Activated CD4-positive, alpha-beta T cell treated with anti-CD3 and anti-CD28 coated beads, Interleukin-2, Interleukin-4, amounts not matched to agents 100 ng/mL and 50 ng/mL, durations not matched to agents 16 hours and 8 hours (primary cell): ENCODE results near the gene ALDH1L1.

Source experiments
- DNase-seq: peaks from one replicate; pipeline ENCODE4 v3.0.0-alpha.2; 2020; ENCODE audit warnings: low spot score

Gene ALDH1L1

GRCh38 chr3:126154391-126155279, 25.8 kb downstream of the ALDH1L1 start:
- DNase-seq, result no peak

GRCh38 chr3:126153695-126154360, 26.6 kb downstream of the ALDH1L1 start:
- no peak for DNase-seq

DNA sequence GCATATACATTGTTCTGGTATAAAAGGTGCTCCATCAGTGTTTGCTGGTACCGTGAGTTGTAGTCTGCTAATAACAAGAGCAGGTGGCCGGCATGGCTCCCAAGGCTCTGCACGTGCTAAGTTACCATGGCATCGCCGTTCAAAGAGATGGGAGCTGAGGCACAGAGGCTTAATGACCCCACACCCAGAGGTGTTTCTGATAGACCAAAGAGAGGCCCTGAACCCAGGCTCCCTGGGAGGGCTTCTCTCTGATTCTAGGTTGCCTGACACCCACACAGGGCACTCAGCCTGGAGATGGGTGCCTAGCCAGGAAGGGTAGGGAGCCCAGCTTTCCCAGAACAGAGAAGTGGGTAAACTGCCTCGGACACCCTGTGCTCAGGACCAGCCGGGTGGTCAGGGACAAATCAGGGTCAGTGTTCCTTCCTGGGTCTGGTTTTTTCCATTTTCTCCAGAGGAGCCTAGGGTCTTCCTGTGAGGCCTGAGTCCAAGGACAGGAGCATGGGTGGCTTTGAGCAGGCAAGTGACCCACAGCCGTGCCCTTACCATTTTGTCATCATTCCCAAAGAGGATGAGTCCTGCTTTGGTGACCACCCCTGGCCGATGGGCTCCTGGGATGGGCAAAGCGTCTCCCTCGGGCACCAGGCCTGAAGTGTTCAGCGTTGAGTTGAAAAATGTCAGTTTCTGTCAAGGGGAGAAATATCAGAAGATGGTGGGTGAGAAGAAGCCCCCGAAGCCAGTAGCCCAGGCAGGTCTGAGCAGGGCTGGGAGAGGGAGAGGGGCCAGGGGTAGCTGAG, 27.3 kb downstream of the ALDH1L1 start:
- no peak for DNase-seq

GRCh38 chr3:126152458-126152857, 27.9 kb downstream of the ALDH1L1 start:
- no peak for DNase-seq

GRCh38 chr3:126151562-126152302, 28.7 kb downstream of the ALDH1L1 start:
- no peak for DNase-seq

GRCh38 chr3:126149960-126150515, 30.3 kb downstream of the ALDH1L1 start:
- no peak for DNase-seq

DNA sequence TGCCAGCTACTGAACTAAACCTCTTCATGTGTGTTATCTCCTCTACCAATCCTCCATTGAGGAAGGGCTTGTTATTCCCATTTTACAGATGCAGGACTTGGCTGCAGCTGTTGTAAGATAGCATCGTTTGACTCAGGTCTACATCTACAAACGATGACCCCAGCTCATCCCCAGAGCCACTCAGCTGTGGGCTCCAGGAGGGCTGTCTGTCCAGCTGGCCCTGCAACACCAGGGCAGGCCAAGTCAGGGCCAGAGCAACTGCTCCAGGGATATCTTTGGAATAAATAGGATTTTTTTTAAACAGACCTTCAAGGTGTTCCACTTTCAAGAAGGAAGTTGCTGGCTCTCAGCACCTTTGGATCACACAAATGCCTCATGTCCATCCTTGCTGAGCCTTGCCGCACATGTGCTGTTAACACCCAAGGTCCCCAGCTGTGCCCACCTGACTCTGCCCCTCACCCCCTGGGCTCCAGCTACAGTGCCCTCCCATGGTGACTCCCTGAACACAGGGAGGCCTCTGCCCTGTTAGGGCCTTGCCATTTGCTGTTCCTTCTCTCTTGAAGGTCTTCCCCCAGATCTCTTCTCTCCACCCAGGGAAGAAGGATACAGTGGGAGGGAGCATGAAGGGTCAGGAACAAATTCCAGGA, 31.0 kb downstream of the ALDH1L1 start:
- no peak for DNase-seq

DNA sequence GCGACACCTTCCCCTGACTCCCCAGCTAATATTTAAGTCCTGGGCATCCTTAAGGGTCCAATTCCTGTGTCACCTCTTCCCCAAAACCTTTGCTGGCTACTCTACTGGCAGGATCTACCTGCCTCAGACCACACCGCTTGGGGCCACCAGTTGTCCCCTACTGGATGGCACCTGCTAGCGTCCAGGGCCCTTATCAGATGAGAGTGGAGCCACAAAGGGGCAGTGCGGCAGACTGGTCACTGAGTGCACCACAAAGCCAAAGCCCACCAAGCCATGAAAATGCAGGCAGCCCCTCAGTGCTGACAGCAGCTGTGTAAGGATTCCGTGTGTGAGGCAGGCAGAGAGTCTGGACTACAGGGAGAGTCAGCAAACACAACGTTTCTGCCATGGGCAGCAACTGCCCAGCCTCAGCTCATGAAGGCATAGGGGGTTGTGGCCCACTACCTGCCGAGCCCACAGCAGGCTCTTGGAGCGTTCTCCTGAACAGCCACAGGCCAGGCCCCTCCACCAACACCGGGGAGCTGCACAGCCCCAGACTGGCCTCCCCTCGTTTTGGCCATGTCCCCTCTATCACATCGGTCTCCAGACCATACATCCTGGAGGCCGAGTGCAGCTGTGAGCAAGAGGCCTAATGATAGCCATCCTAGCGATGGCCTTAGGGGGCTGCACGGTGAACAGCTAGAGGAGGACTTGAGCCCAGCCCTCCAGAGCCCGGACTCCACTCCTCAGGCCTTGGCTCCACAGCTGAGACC, 32.3 kb downstream of the ALDH1L1 start:
- DNase-seq, result no peak

DNA sequence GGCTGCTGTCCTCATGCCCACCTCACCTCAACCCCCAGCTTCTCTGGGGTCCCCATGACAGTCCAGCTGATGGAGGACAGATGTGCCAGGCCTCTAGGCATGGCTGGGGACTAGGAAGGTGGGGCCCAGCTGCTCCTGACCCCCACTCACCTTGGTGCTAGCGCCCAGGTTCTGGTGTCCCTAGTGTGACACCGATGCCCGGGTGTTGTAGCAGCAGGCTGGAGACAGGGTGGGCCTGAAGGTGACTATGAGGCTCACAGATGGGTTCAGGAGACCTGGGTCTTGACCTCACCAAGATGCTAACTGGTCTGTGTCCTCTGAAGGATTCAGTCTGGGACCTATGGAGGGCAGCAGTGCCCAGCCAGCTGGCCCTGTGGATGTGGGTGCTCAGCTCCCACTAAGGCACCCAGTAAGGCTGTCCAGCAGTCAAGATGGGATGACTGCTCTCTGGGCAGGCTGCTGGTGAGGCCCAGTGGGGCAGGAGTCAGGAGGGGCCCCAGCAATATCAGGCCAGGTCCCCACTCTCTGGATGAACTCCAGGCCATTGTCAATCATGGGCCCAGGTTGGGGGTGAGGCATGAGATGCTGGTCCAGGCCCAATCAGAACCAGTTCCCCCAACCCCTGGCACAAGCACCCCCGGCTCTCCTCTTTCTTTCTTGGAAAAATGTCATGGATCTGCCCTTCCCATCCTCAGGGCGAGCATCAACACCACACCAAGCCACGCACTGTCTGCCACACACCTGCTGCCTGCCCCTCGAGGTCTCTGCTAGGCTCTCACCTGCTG, 33.0 kb downstream of the ALDH1L1 start:
- no peak for DNase-seq

DNA sequence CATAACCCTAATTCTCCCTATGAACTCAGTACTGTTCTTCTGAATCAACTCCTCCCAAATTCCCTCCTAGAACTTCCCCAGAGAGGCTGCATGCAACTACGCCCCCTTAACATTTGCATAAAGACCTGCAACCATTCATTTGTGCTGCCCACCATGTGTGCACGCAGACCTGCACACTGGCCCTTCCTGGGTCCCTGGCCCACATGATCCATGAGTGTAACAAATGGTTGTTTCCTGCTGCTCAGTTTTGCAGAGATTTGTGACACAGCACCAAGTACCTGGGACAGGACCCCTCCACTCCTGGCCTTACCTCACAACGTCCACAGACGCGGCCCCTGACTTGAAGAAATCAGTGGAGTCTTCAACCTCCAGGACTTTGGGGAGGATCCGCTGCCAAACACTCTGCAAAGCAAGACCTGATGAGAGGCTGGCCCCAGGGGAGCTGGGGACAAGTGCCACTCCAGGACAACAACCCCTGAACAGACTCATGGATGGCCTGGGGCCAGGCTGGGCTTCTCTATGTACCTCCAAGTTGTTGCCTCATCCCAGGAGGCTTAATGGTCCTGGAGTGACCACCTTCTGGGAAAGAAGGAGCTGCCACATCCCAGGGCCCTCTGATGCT, 33.8 kb downstream of the ALDH1L1 start:
- DNase-seq, result no peak

DNA sequence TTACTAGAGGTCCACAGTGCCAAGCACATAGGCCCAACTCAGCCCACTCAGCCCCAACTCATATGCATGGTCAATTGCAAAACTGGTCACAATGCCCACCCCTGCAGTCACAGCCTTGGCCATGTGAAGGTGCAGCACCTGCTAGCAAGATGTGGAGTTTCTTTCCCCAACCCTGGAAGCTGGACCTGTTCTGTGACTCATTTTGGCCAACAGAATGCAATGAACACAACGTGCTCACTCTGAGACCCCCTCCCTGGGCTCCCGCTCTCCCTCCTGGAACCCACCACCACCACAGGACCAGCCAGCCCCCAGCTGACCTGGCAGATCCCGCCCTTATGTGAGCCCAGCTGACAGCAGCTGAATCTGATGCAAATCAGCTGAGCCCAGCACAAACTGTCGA, 34.4 kb downstream of the ALDH1L1 start:
- DNase-seq, result no peak

GRCh38 chr3:126142652-126143051, 37.7 kb downstream of the ALDH1L1 start:
- DNase-seq, result no peak

GRCh38 chr3:126137490-126138130, 42.8 kb downstream of the ALDH1L1 start:
- DNase-seq, result no peak

DNA sequence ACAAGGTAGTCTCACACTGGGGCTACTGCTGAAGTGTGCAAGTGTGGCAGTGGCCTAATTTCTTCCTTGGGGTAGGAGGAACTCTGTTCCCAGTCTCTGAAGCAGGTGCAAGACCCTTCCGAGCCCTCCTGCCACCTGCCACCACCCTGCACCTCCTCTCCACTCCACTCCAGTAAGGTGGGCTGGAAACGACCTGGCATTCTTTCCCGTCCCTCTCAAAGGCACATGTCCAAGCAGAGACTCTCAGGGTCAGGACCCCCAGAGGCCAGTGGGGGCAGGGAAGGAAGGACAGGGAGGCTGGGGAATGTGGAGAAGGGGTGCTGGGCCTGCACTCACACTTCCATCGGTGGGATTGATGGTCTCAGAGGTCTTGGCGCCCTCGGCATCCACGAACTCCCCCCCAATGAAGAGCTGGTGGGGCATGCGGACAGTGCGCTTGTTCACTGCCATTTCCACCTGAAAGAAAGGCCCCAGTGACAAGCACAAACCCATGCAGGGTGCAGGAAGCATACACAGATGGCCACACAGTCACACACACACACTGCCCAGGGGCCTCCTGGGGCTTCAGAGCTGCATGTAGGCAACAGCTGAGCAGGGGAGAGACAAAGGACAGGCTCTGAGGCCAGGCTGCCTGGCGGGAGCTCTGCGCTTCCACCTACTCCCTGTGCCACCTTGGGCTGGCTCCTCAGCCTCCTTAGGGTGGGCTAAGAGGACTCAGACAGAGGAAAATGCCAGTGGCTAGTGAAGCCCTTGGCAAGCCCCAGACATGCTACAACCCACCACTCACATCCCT, 43.8 kb downstream of the ALDH1L1 start:
- no peak for DNase-seq

- no peak for DNase-seq
Measured at GRCh38 chr3:126135406-126136076, 44.8 kb downstream of the ALDH1L1 start.

GRCh38 chr3:126135071-126135405, 45.3 kb downstream of the ALDH1L1 start:
- no peak for DNase-seq
